ENCODE results near the gene GRIA1. TPM values are rescaled to one million over a fixed set of nuclear protein-coding genes. Genes with fewer than 3 reads are reported as not detected.

GRIA1 gene
- total RNA-seq, 1 donor from 2014 or later, result 0.55 TPM

- Mint-ChIP-seq H3K27ac (ENCODE audit: unreplicated experiment) (no peak overlapping the region), H3K4me3 (ENCODE audit: unreplicated experiment) (no peak overlapping the region), H3K4me1 (ENCODE audit: low read depth) (peaks cover 43% of the 10 kb centered on the region), H3K27me3 (ENCODE audit: low read depth) (no peaks in the 10 kb centered on the region), H3K36me3 (ENCODE audit: low read depth) (no peaks in the 10 kb centered on the region), H3K9me3 (ENCODE audit: low read depth) (peaks cover 13% of the 10 kb centered on the region)
- TF ChIP-seq, protein P1, sequence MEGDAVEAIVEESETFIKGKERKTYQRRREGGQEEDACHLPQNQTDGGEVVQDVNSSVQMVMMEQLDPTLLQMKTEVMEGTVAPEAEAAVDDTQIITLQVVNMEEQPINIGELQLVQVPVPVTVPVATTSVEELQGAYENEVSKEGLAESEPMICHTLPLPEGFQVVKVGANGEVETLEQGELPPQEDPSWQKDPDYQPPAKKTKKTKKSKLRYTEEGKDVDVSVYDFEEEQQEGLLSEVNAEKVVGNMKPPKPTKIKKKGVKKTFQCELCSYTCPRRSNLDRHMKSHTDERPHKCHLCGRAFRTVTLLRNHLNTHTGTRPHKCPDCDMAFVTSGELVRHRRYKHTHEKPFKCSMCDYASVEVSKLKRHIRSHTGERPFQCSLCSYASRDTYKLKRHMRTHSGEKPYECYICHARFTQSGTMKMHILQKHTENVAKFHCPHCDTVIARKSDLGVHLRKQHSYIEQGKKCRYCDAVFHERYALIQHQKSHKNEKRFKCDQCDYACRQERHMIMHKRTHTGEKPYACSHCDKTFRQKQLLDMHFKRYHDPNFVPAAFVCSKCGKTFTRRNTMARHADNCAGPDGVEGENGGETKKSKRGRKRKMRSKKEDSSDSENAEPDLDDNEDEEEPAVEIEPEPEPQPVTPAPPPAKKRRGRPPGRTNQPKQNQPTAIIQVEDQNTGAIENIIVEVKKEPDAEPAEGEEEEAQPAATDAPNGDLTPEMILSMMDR (IDR thresholded peaks at IDR 0.05), result no peak
- no peak for DNase-seq (ENCODE audit: low spot score)
Measured at GRCh38 chr5:153517241-153517611, 26.8 kb downstream of the GRIA1 start.

GRCh38 chr5:153520137-153520536 is 29.7 kb downstream of the GRIA1 start:
- Mint-ChIP-seq H3K27ac (ENCODE audit: unreplicated experiment) (no peak overlapping the region), H3K4me3 (ENCODE audit: unreplicated experiment) (no peak overlapping the region), H3K36me3 (ENCODE audit: low read depth) (no peaks in the 10 kb centered on the region), H3K4me1 (ENCODE audit: low read depth) (peaks cover 52% of the 10 kb centered on the region), H3K9me3 (ENCODE audit: low read depth) (peaks cover 2% of the 10 kb centered on the region), H3K27me3 (ENCODE audit: low read depth) (no peaks in the 10 kb centered on the region)
- DNase-seq (ENCODE audit: low spot score), result no peak
- TF ChIP-seq, protein P1 (IDR thresholded peaks at IDR 0.05), result no peak

- Mint-ChIP-seq H3K4me1 (ENCODE audit: low read depth) (peaks cover 52% of the 10 kb centered on the region), H3K27me3 (ENCODE audit: low read depth) (no peaks in the 10 kb centered on the region)
- TF ChIP-seq, protein P1 (IDR thresholded peaks at IDR 0.05), result no peak
Measured at GRCh38 chr5:153520952-153521351, 30.5 kb downstream of the GRIA1 start.

GRCh38 chr5:153523211-153523610 is 32.7 kb downstream of the GRIA1 start:
- no peaks in the 10 kb centered on the region for H3K9me3 Mint-ChIP-seq (ENCODE audit: low read depth)

More at GRCh38 chr5:153520952-153521351, 30.5 kb downstream of the GRIA1 start:
- DNase-seq (ENCODE audit: low spot score), result no peak
- Mint-ChIP-seq H3K4me3 (ENCODE audit: unreplicated experiment) (no peak overlapping the region), H3K9me3 (ENCODE audit: low read depth) (no peaks in the 10 kb centered on the region), H3K27ac (ENCODE audit: unreplicated experiment) (no peak overlapping the region), H3K36me3 (ENCODE audit: low read depth) (no peaks in the 10 kb centered on the region)

GRCh38 chr5:153523831-153524230 is 33.4 kb downstream of the GRIA1 start:
- peaks cover 46% of the 10 kb centered on the region for H3K4me1 Mint-ChIP-seq (ENCODE audit: low read depth)
- no peak overlapping the region for H3K4me3 Mint-ChIP-seq (ENCODE audit: unreplicated experiment)
- no peaks in the 10 kb centered on the region for H3K9me3 Mint-ChIP-seq (ENCODE audit: low read depth)
- H3K27me3 Mint-ChIP-seq (ENCODE audit: low read depth), result no peaks in the 10 kb centered on the region
- H3K27ac Mint-ChIP-seq (ENCODE audit: unreplicated experiment), result peak overlapping the region; percentile 57
- H3K36me3 Mint-ChIP-seq (ENCODE audit: low read depth), result no peaks in the 10 kb centered on the region
- DNase-seq (ENCODE audit: low spot score), result no peak
- TF ChIP-seq, protein P1 (IDR thresholded peaks at IDR 0.05), result no peak

More at GRCh38 chr5:153523211-153523610, 32.7 kb downstream of the GRIA1 start:
- Mint-ChIP-seq H3K4me1 (ENCODE audit: low read depth) (peaks cover 46% of the 10 kb centered on the region), H3K36me3 (ENCODE audit: low read depth) (no peaks in the 10 kb centered on the region), H3K27me3 (ENCODE audit: low read depth) (no peaks in the 10 kb centered on the region), H3K27ac (ENCODE audit: unreplicated experiment) (peak overlapping the region; percentile 6), H3K4me3 (ENCODE audit: unreplicated experiment) (no peak overlapping the region)
- DNase-seq (ENCODE audit: low spot score), result no peak
- TF ChIP-seq, protein P1 (IDR thresholded peaks at IDR 0.05), result no peak

Data from chondrocyte (in vitro differentiated cells).